ENCODE data around the gene ZBTB43. TPM values are rescaled to one million over a fixed set of nuclear protein-coding genes. Genes with fewer than 3 reads are reported as not detected.

Gene ZBTB43
- total RNA-seq, 1 donor from 2014 or later, result 15.5 TPM

- intact Hi-C loops (cut with DNase I), result no loop called here
These were observed 67.7 kb downstream of the ZBTB43 start for GRCh38 chr9:126872516-126872915.

GRCh38 chr9:126874546-126875314, 69.9 kb downstream of the ZBTB43 start:
- Histone ChIP-seq H3K9me3 (no peaks in the 10 kb centered on the region), H3K27ac (no peak overlapping the region), H3K36me3 (peaks cover 0 to 11% of the 10 kb centered on the region in 2 donors), H3K4me3 (no peak overlapping the region), H3K4me1 (no peaks in the 10 kb centered on the region), H3K27me3 (no peaks in the 10 kb centered on the region)
- TF ChIP-seq POLR2AphosphoS5 (IDR thresholded peaks at IDR 0.05; ENCODE audit: insufficient read depth in 1 of 2, low read depth in 1 of 2) (no peak), CTCF (IDR thresholded peaks at IDR 0.05) (no peak), POLR2A (IDR thresholded peaks at IDR 0.05) (no peak)
- DNase-seq (ENCODE audit: extremely low spot score in 2 of 2), result peak in 1 of 2 donors; percentile 14
- intact Hi-C loops (cut with DNase I), result loop anchor here (5.0 kb wide), 1 partner anchor 1443 kb away; no protein-coding TSS in a partner anchor

More at GRCh38 chr9:126872516-126872915, 67.7 kb downstream of the ZBTB43 start:
- TF ChIP-seq CTCF (IDR thresholded peaks at IDR 0.05) (no peak), POLR2AphosphoS5 (IDR thresholded peaks at IDR 0.05; ENCODE audit: insufficient read depth in 1 of 2, low read depth in 1 of 2) (no peak), POLR2A (IDR thresholded peaks at IDR 0.05) (no peak)
- Histone ChIP-seq H3K27ac (no peak overlapping the region), H3K36me3 (no peaks in the 10 kb centered on the region), H3K4me3 (no peak overlapping the region), H3K9me3 (no peaks in the 10 kb centered on the region), H3K4me1 (peaks cover 13% of the 10 kb centered on the region), H3K27me3 (no peaks in the 10 kb centered on the region)
- no peak for DNase-seq (ENCODE audit: extremely low spot score in 2 of 2)

- Histone ChIP-seq H3K4me1 (no peaks in the 10 kb centered on the region), H3K4me3 (no peak overlapping the region), H3K36me3 (peaks cover 0 to 23% of the 10 kb centered on the region in 2 donors), H3K9me3 (no peaks in the 10 kb centered on the region), H3K27me3 (no peaks in the 10 kb centered on the region), H3K27ac (no peak overlapping the region)
- intact Hi-C loops (cut with DNase I), result loop anchor here (5.0 kb wide), 1 partner anchor 1441 kb away; no protein-coding TSS in a partner anchor
- DNase-seq (ENCODE audit: extremely low spot score in 2 of 2), result no peak
- no peak for TF ChIP-seq POLR2AphosphoS5 (IDR thresholded peaks at IDR 0.05; ENCODE audit: insufficient read depth in 1 of 2, low read depth in 1 of 2)
- TF ChIP-seq CTCF (IDR thresholded peaks at IDR 0.05), result no peak
- TF ChIP-seq POLR2A (IDR thresholded peaks at IDR 0.05), result no peak
These were observed 71.1 kb downstream of the ZBTB43 start for GRCh38 chr9:126875756-126876510.

- Histone ChIP-seq H3K4me3 (no peak overlapping the region), H3K4me1 (no peaks in the 10 kb centered on the region), H3K27me3 (no peaks in the 10 kb centered on the region), H3K36me3 (peaks cover 0 to 24% of the 10 kb centered on the region in 2 donors), H3K27ac (no peak overlapping the region), H3K9me3 (no peaks in the 10 kb centered on the region)
- intact Hi-C loops (cut with DNase I), result loop anchor here (5.0 kb wide), 1 partner anchor 1441 kb away; no protein-coding TSS in a partner anchor
- no peak for DNase-seq (ENCODE audit: extremely low spot score in 2 of 2)
- no peak for TF ChIP-seq POLR2A (IDR thresholded peaks at IDR 0.05)
- TF ChIP-seq CTCF (IDR thresholded peaks at IDR 0.05), result no peak
- no peak for TF ChIP-seq POLR2AphosphoS5 (IDR thresholded peaks at IDR 0.05; ENCODE audit: insufficient read depth in 1 of 2, low read depth in 1 of 2)
These were observed 71.7 kb downstream of the ZBTB43 start for GRCh38 chr9:126876531-126876930.

Measured in vagina (tissue), 2 donors.